GM12878 (cell line): Measurements from ENCODE around the gene CHD6. TPM values are rescaled to one million over a fixed set of nuclear protein-coding genes. Genes with fewer than 3 reads are reported as not detected.

Experiments used
- ATAC-seq: fragments of 200-7000 bp; cut with Tn5 transposase; 3 replicates; pipeline ENCODE4 v1.9.1; 2020; ENCODE audit warnings: mild to moderate bottlenecking, moderate library complexity
- BruUV-seq: library from RNA; stranded (reverse); fragments of 400-500 nt; replicated peaks from 2 replicates; lab custom pipeline; 2021; lab: Mats Ljungman, UMichigan
- CTCF ChIA-PET: fragments of 300-600 bp; sonication (Branson Sonifier 250); formaldehyde crosslinking; extraction: SDS; loops from one replicate; lab custom pipeline; 2021; ENCODE audit warnings: inconsistent platforms; lab: Yijun Ruan, JAX
- POLR2A ChIA-PET: fragments of 350-600 bp; formaldehyde crosslinking; extraction: SDS; loops from one replicate; lab custom pipeline; 2021; ENCODE audit warnings: inconsistent platforms; lab: Charles Lee
- RAD21 ChIA-PET: fragments of 300-600 bp; sonication (Branson Sonifier 250); formaldehyde crosslinking; loops from one replicate; lab custom pipeline; 2023; ENCODE audit warnings: antibody characterized with exemption; ENCODE audit not compliant: unreplicated experiment; lab: Charles Lee
- SMC1A ChIA-PET: fragments of 300-600 bp; sonication (Branson Sonifier 250); formaldehyde crosslinking; loops from one replicate; lab custom pipeline; 2023; ENCODE audit not compliant: unreplicated experiment, uncharacterized antibody; lab: Charles Lee
- DNase-seq: peaks from one replicate; pipeline ENCODE4 v3.0.0-alpha.2; 2011; ENCODE audit warnings: low read depth, low spot score
- FAIRE-seq: peaks from 3 replicates; lab custom pipeline; 2011; peaks lifted over from hg19 to GRCh38; lab: Jason Lieb, UNC
- H2AFZ ChIP-seq: 2 replicates; pipeline ENCODE4 v1.6.0; 2011; ENCODE audit warnings: low read depth, low read length, control low read depth; ENCODE audit not compliant: control insufficient read depth
- H3K27ac ChIP-seq: 2 replicates; pipeline ENCODE4 v1.5.1; 2011; ENCODE audit warnings: control low read depth; ENCODE audit not compliant: control insufficient read depth, insufficient read depth
- H3K27me3 ChIP-seq, 2 experiments: replicated peaks in 1 of 2; 2 replicates each; pipeline versions ENCODE4 v1.6.0 to v1.6.1; 2011; ENCODE audit warnings: low read length in 1 of 2; ENCODE audit not compliant: control insufficient read depth in 2 of 2, insufficient read depth in 2 of 2
- H3K36me3 ChIP-seq, 2 experiments: 2 replicates each; pipeline ENCODE4 v1.5.1; 2011; ENCODE audit warnings: low read length in 1 of 2; ENCODE audit not compliant: control insufficient read depth in 2 of 2, insufficient read depth in 2 of 2
- H3K4me1 ChIP-seq: 2 replicates; pipeline ENCODE4 v1.6.1; 2011; ENCODE audit warnings: mild to moderate bottlenecking, low read length, moderate library complexity, mixed read lengths; ENCODE audit not compliant: control insufficient read depth, insufficient read depth
- H3K4me2 ChIP-seq: 2 replicates; pipeline ENCODE4 v1.6.0; 2011; ENCODE audit warnings: control low read depth; ENCODE audit not compliant: control insufficient read depth, insufficient read depth
- H3K4me3 ChIP-seq: fragments of 200-600 bp; sonication (generic); 2 replicates; pipeline ENCODE4 v1.5.1; 2016
- H3K79me2 ChIP-seq: 2 replicates; pipeline ENCODE4 v1.6.0; 2011; ENCODE audit warnings: low read length; ENCODE audit not compliant: control insufficient read depth, insufficient read depth
- H3K9ac ChIP-seq: 2 replicates; pipeline ENCODE4 v1.8.0; 2011; ENCODE audit warnings: low read length, control low read depth, mixed read lengths; ENCODE audit not compliant: control insufficient read depth, insufficient read depth
- H3K9me3 ChIP-seq: replicated peaks from 3 replicates; pipeline ENCODE4 v1.5.1; 2011; ENCODE audit warnings: mild to moderate bottlenecking, low read length; ENCODE audit not compliant: control insufficient read depth, insufficient read depth
- H4K20me1 ChIP-seq: 2 replicates; pipeline ENCODE4 v1.6.0; 2011; ENCODE audit not compliant: control insufficient read depth, insufficient read depth
- CREM ChIP-seq: IDR thresholded peaks from 2 replicates; pipeline ENCODE4 v1.6.1; 2014; ENCODE audit warnings: antibody characterized with exemption, low read depth
- EED ChIP-seq: sonication (generic); IDR thresholded peaks from 2 replicates; pipeline ENCODE4 v1.6.1; 2016; ENCODE audit warnings: antibody characterized with exemption, low read depth
- EP300 ChIP-seq, 2 experiments: fragments of 150-350 bp in 1 of 2; IDR thresholded peaks; 2 replicates each; pipeline ENCODE4 v1.6.1; 2011 to 2012; ENCODE audit warnings: low read depth in 2 of 2, low read length in 2 of 2, borderline replicate concordance in 1 of 2, improper control_type of control experiment in 1 of 2, inconsistent platforms in 1 of 2; ENCODE audit not compliant: control insufficient read depth in 1 of 2
- FOS ChIP-seq: IDR thresholded peaks from 3 replicates; pipeline ENCODE4 v1.6.1; 2011; ENCODE audit warnings: borderline replicate concordance; ENCODE audit not compliant: insufficient read length; ENCODE audit errors: extremely low read depth
- FOXK2 ChIP-seq: fragments of 450-650 bp; IDR thresholded peaks from 2 replicates; pipeline ENCODE4 v1.6.1; 2017; ENCODE audit warnings: mild to moderate bottlenecking, moderate library complexity
- KAT2A ChIP-seq: conservative IDR thresholded peaks from 2 replicates; pipeline ENCODE4 v1.6.1; 2011; ENCODE audit warnings: low read depth, low read length; ENCODE audit not compliant: control insufficient read depth
- KDM1A ChIP-seq: fragments of 200-600 bp; sonication (generic); IDR thresholded peaks from 2 replicates; pipeline ENCODE4 v1.6.1; 2016; ENCODE audit warnings: borderline replicate concordance
- MEF2A ChIP-seq: IDR thresholded peaks from 2 replicates; pipeline ENCODE4 v1.6.1; 2011; ENCODE audit warnings: low read depth, mild to moderate bottlenecking, low read length, moderate library complexity; ENCODE audit not compliant: insufficient read depth
- NFXL1 ChIP-seq: fragments of 450-650 bp; IDR thresholded peaks from 2 replicates; pipeline ENCODE4 v1.6.1; 2017; ENCODE audit warnings: antibody characterized with exemption, mild to moderate bottlenecking, borderline replicate concordance
- NFYB ChIP-seq: IDR thresholded peaks from 2 replicates; pipeline ENCODE4 v1.6.1; 2011; ENCODE audit warnings: low read depth, mild to moderate bottlenecking, low read length, improper control_type of control experiment, moderate library complexity; ENCODE audit not compliant: insufficient read depth
- NRF1 ChIP-seq: conservative IDR thresholded peaks from 2 replicates; pipeline ENCODE4 v1.6.1; 2011; ENCODE audit warnings: mild to moderate bottlenecking, low read depth, low read length, improper control_type of control experiment
- PML ChIP-seq: IDR thresholded peaks from 2 replicates; pipeline ENCODE4 v1.6.1; 2012; ENCODE audit warnings: low read length, inconsistent platforms
- SRF ChIP-seq, 2 experiments: IDR thresholded peaks; 2 replicates each; pipeline ENCODE4 v1.6.1; 2011; ENCODE audit warnings: low read depth in 2 of 2, low read length in 2 of 2, mild to moderate bottlenecking in 1 of 2, moderate library complexity in 1 of 2
- USF2 ChIP-seq: IDR thresholded peaks from 2 replicates; pipeline ENCODE4 v1.6.1; 2011; ENCODE audit warnings: low read depth, low read length, improper control_type of control experiment, borderline replicate concordance
- WGBS: methylation state at CpG from one replicate; pipeline ENCODE4 v1.1.6; 2016; ENCODE audit warnings: low lambda C conversion rate; ENCODE audit not compliant: insufficient replicate concordance, insufficient coverage; ENCODE audit errors: missing lambda C conversion rate; 5-methylcytosine and 5-hydroxymethylcytosine counted together
- in situ Hi-C: fragments of 300-500 bp; cut with MboI; formaldehyde crosslinking; loops from 9 replicates; pipeline ENCODE4 v1.14.3; 2018; ENCODE audit warnings: mixed read lengths
- intact Hi-C: fragments of 100-400 bp; cut with micrococcal nuclease; formaldehyde crosslinking; loops from one replicate; pipeline ENCODE4 v1.14.2; 2022; ENCODE audit not compliant: unreplicated experiment
- polyA plus RNA-seq, 11 experiments: library from polyadenylated mRNA; depleted of rRNA in 4 of 11; unstranded in 6 of 11; stranded (reverse) in 5 of 11; fragments of >200 nt; fragmentation: Nextera tagmentation in 4 of 11; fragmentation: Illumina TruSeq in 1 of 11; extraction: Ambion mirVana in 4 of 11; extraction: Trizol in 1 of 11; gene quantifications; 1 replicate in 1 of 11; 2 replicates in 10 of 11; pipeline versions ENCODE4 v1.2.1 to v1.2.3, GENCODE V29; 2011 to 2016; ENCODE audit warnings: inconsistent platforms in 2 of 11, missing spikeins in 2 of 11, low read depth in 1 of 11
- total RNA-seq, 4 experiments: library from RNA; depleted of rRNA in 3 of 4; stranded (reverse); fragments of >200 nt in 3 of 4; fragmentation: Illumina TruSeq in 1 of 4; extraction: Trizol in 1 of 4; gene quantifications; 2 replicates each; pipeline versions ENCODE4 v1.2.1 to v1.2.3, GENCODE V29; 2013 to 2021
- TF ChIP-seq, protein P1 (sequence below): IDR thresholded peaks from 2 replicates; pipeline ENCODE4 v1.6.1; 2011; ENCODE audit warnings: low read depth, mild to moderate bottlenecking, low read length, moderate library complexity, borderline replicate concordance; ENCODE audit errors: extremely low read depth
- TF ChIP-seq, protein P2 (sequence below): fragments of 450-650 bp; formaldehyde crosslinking; IDR thresholded peaks from 2 replicates; pipeline ENCODE4 v1.4.0; 2020; ENCODE audit warnings: mild to moderate bottlenecking, moderate library complexity
- TF ChIP-seq, protein P3 (sequence below): fragments of 450-650 bp; IDR thresholded peaks from 2 replicates; pipeline ENCODE4 v1.6.1; 2014; ENCODE audit warnings: mild to moderate bottlenecking

CHD6 gene
- total and polyA plus RNA-seq, 10 of the 15 experiments (the other 5 are each of a cell fraction or from before 2014, with no cell fraction given): 4.3 to 25.5 (median 17.1) TPM

GRCh38 chr20:41479113-41479512 lies 139.1 kb downstream of the CHD6 start (continued):
- TF ChIP-seq, protein P1, sequence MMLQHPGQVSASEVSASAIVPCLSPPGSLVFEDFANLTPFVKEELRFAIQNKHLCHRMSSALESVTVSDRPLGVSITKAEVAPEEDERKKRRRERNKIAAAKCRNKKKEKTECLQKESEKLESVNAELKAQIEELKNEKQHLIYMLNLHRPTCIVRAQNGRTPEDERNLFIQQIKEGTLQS: no peak
- TF ChIP-seq, all 136 proteins: peak for 0

- intact Hi-C loops: no loop called here
- Histone ChIP-seq H3K4me2 (no peak overlapping the region), H3K27ac (no peak overlapping the region), H3K79me2 (no peaks in the 10 kb centered on the region), H3K36me3 (peaks cover 0 to 5% of the 10 kb centered on the region in 2 experiments; a peak in 3 of 4 replicates), H3K9me3 (no peaks in the 10 kb centered on the region), H3K9ac (no peak overlapping the region), H3K4me3 (no peak overlapping the region), H3K4me1 (no peaks in the 10 kb centered on the region), H4K20me1 (no peaks in the 10 kb centered on the region), H3K27me3 (no peaks in the 10 kb centered on the region), H2AFZ (no peak overlapping the region)
- ChIA-PET CTCF (interaction anchor here (0.5 to 0.7 kb wide), 2 partner anchors 11 to 14 kb away, joined by 3 read pairs; no protein-coding TSS in a partner anchor), SMC1A (no interaction called here), RAD21 (no interaction called here), POLR2A (no interaction called here)
- 100% methylated on average over 1 of the region's 1 CpG for WGBS
- no TSS peak for BruUV-seq
- in situ Hi-C loops: no loop called here
- FAIRE-seq: no peak
- ATAC-seq: no peak
- DNase-seq: no peak
- TF ChIP-seq KAT2A: no peak
- TF ChIP-seq, protein P2, sequence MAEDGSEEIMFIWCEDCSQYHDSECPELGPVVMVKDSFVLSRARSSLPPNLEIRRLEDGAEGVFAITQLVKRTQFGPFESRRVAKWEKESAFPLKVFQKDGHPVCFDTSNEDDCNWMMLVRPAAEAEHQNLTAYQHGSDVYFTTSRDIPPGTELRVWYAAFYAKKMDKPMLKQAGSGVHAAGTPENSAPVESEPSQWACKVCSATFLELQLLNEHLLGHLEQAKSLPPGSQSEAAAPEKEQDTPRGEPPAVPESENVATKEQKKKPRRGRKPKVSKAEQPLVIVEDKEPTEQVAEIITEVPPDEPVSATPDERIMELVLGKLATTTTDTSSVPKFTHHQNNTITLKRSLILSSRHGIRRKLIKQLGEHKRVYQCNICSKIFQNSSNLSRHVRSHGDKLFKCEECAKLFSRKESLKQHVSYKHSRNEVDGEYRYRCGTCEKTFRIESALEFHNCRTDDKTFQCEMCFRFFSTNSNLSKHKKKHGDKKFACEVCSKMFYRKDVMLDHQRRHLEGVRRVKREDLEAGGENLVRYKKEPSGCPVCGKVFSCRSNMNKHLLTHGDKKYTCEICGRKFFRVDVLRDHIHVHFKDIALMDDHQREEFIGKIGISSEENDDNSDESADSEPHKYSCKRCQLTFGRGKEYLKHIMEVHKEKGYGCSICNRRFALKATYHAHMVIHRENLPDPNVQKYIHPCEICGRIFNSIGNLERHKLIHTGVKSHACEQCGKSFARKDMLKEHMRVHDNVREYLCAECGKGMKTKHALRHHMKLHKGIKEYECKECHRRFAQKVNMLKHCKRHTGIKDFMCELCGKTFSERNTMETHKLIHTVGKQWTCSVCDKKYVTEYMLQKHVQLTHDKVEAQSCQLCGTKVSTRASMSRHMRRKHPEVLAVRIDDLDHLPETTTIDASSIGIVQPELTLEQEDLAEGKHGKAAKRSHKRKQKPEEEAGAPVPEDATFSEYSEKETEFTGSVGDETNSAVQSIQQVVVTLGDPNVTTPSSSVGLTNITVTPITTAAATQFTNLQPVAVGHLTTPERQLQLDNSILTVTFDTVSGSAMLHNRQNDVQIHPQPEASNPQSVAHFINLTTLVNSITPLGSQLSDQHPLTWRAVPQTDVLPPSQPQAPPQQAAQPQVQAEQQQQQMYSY: no peak
- TF ChIP-seq NRF1: no peak
- TF ChIP-seq CREM: no peak
- TF ChIP-seq FOXK2: no peak
- no peak for TF ChIP-seq NFYB
- no peak for TF ChIP-seq PML
- TF ChIP-seq, protein P3, sequence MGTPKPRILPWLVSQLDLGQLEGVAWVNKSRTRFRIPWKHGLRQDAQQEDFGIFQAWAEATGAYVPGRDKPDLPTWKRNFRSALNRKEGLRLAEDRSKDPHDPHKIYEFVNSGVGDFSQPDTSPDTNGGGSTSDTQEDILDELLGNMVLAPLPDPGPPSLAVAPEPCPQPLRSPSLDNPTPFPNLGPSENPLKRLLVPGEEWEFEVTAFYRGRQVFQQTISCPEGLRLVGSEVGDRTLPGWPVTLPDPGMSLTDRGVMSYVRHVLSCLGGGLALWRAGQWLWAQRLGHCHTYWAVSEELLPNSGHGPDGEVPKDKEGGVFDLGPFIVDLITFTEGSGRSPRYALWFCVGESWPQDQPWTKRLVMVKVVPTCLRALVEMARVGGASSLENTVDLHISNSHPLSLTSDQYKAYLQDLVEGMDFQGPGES: no peak
- no peak for TF ChIP-seq KDM1A
- no peak for TF ChIP-seq MEF2A
- no peak for TF ChIP-seq EP300 (IDR thresholded peaks at IDR 0.05; ENCODE audit: borderline replicate concordance in 1 of 2, control insufficient read depth in 1 of 2, low read depth in 2 of 2, low read length in 2 of 2)
- TF ChIP-seq EED: no peak
- TF ChIP-seq NFXL1: no peak
- TF ChIP-seq USF2: no peak
- no peak for TF ChIP-seq FOS
- no peak for TF ChIP-seq SRF (IDR thresholded peaks at IDR 0.05; ENCODE audit: low read depth in 2 of 2, low read length in 2 of 2)
Observed at GRCh38 chr20:41478026-41478425, 140.2 kb downstream of the CHD6 start.
